Smooth muscle cell (in vitro differentiated cells): ENCODE data around the gene DHRS3. TPM values are rescaled to one million over a fixed set of nuclear protein-coding genes. Genes with fewer than 3 reads are reported as not detected.

Source experiments
- DNase-seq: peaks from one replicate; lab custom pipeline; 2025; ENCODE audit not compliant: unreplicated experiment; lab: John Stamatoyannopoulos, UW
- H2AFZ ChIP-seq: fragments of 200-600 bp; sonication (generic); 2 replicates; pipeline ENCODE4 v1.6.0; 2016; ENCODE audit warnings: antibody characterized with exemption, low read depth, mild to moderate bottlenecking
- H3F3A ChIP-seq: fragments of 200-600 bp; sonication (generic); 2 replicates; pipeline ENCODE4 v1.6.0; 2017; ENCODE audit warnings: antibody characterized with exemption, low read depth
- H3K27ac ChIP-seq: fragments of 200-600 bp; sonication (generic); 2 replicates; pipeline ENCODE4 v1.5.1; 2016; ENCODE audit warnings: low read depth, mild to moderate bottlenecking
- H3K27me3 ChIP-seq: fragments of 200-600 bp; sonication (generic); 2 replicates; pipeline ENCODE4 v1.6.1; 2016; ENCODE audit warnings: low read depth, mild to moderate bottlenecking
- H3K36me3 ChIP-seq: fragments of 200-600 bp; sonication (generic); 2 replicates; pipeline ENCODE4 v1.5.1; 2016; ENCODE audit warnings: low read depth
- H3K4me1 ChIP-seq: fragments of 200-600 bp; sonication (generic); 2 replicates; pipeline ENCODE4 v1.5.1; 2016; ENCODE audit warnings: low read depth
- H3K4me2 ChIP-seq: fragments of 200-600 bp; sonication (generic); 2 replicates; pipeline ENCODE4 v1.6.0; 2016; ENCODE audit warnings: mild to moderate bottlenecking
- H3K4me3 ChIP-seq: fragments of 200-600 bp; sonication (generic); 2 replicates; pipeline ENCODE4 v1.5.1; 2016; ENCODE audit warnings: mild to moderate bottlenecking
- H3K79me2 ChIP-seq: fragments of 200-600 bp; sonication (generic); 2 replicates; pipeline ENCODE4 v1.6.0; 2016; ENCODE audit warnings: low read depth, mild to moderate bottlenecking
- H3K9ac ChIP-seq: fragments of 200-600 bp; sonication (generic); 2 replicates; pipeline ENCODE4 v1.6.0; 2016; ENCODE audit warnings: low read depth
- H3K9me3 ChIP-seq: fragments of 200-600 bp; sonication (generic); replicated peaks from 2 replicates; pipeline ENCODE4 v1.5.1; 2016; ENCODE audit warnings: low read depth
- H4K20me1 ChIP-seq: fragments of 200-600 bp; sonication (generic); 2 replicates; pipeline ENCODE4 v1.6.0; 2016; ENCODE audit warnings: low read depth
- CTCF ChIP-seq: fragments of 200-600 bp; sonication (generic); IDR thresholded peaks from 2 replicates; pipeline ENCODE4 v1.5.1; 2017; ENCODE audit warnings: borderline replicate concordance, mild to moderate bottlenecking, antibody characterized with exemption; ENCODE audit not compliant: insufficient read depth, poor library complexity, severe bottlenecking
- WGBS: methylation state at CpG from one replicate; pipeline ENCODE4 v1.1.7; 2016; ENCODE audit warnings: low lambda C conversion rate; 5-methylcytosine and 5-hydroxymethylcytosine counted together
- polyA plus RNA-seq: library from polyadenylated mRNA; unstranded; fragments of >200 nt; fragmentation: Nextera tagmentation; extraction: Ambion mirVana; gene quantifications from 2 replicates; pipeline ENCODE4 v1.2.1, GENCODE V29; 2016
- total RNA-seq: library from RNA; depleted of rRNA; stranded (reverse); fragments of >200 nt; gene quantifications from 2 replicates; pipeline ENCODE4 v1.2.3, GENCODE V29; 2014

Gene DHRS3
- total and polyA plus RNA-seq, 2 experiments from 2014 or later: 0.89 to 2.7 TPM

- H3K4me1 ChIP-seq: no peaks in the 10 kb centered on the region
These were observed 89.8 kb downstream of the DHRS3 start for GRCh38 chr1:12528021-12528852.

GRCh38 chr1:12527564-12527963, 90.4 kb downstream of the DHRS3 start:
- no peak for TF ChIP-seq CTCF
- DNase-seq: no peak
- 95% methylated on average over 16 of the region's 16 CpGs for WGBS
- no peak overlapping the region for H3K4me3 ChIP-seq
- H3K4me2 ChIP-seq: no peak overlapping the region
- no peaks in the 10 kb centered on the region for H3K79me2 ChIP-seq
- no peak overlapping the region for H3K9ac ChIP-seq
- H3K27me3 ChIP-seq: no peaks in the 10 kb centered on the region
- no peaks in the 10 kb centered on the region for H3K36me3 ChIP-seq
- no peak overlapping the region for H3K27ac ChIP-seq
- H3K4me1 ChIP-seq: no peaks in the 10 kb centered on the region
- H3F3A ChIP-seq: no peaks in the 10 kb centered on the region
- H2AFZ ChIP-seq: no peak overlapping the region
- H3K9me3 ChIP-seq: no peaks in the 10 kb centered on the region
- H4K20me1 ChIP-seq: no peaks in the 10 kb centered on the region

More at GRCh38 chr1:12528021-12528852, 89.8 kb downstream of the DHRS3 start:
- no peaks in the 10 kb centered on the region for H3K36me3 ChIP-seq
- H4K20me1 ChIP-seq: no peaks in the 10 kb centered on the region
- no peak overlapping the region for H3K4me3 ChIP-seq
- no peak overlapping the region for H3K9ac ChIP-seq
- no peaks in the 10 kb centered on the region for H3F3A ChIP-seq
- TF ChIP-seq CTCF: no peak
- H3K9me3 ChIP-seq: no peaks in the 10 kb centered on the region
- no peaks in the 10 kb centered on the region for H3K27me3 ChIP-seq
- no peak overlapping the region for H3K4me2 ChIP-seq
- H3K27ac ChIP-seq: no peak overlapping the region
- H2AFZ ChIP-seq: no peak overlapping the region
- DNase-seq: no peak
- no peaks in the 10 kb centered on the region for H3K79me2 ChIP-seq
- WGBS: 90% methylated on average over 24 of the region's 24 CpGs

- H3K79me2 ChIP-seq: no peaks in the 10 kb centered on the region
- no peak overlapping the region for H3K9ac ChIP-seq
- H3F3A ChIP-seq: no peaks in the 10 kb centered on the region
- TF ChIP-seq CTCF: no peak
- H3K4me1 ChIP-seq: no peaks in the 10 kb centered on the region
- no peak overlapping the region for H2AFZ ChIP-seq
- no peaks in the 10 kb centered on the region for H3K36me3 ChIP-seq
- no peaks in the 10 kb centered on the region for H3K27me3 ChIP-seq
- H3K4me3 ChIP-seq: no peak overlapping the region
- H3K4me2 ChIP-seq: no peak overlapping the region
- no peaks in the 10 kb centered on the region for H3K9me3 ChIP-seq
- no peak for DNase-seq
- no peak overlapping the region for H3K27ac ChIP-seq
- H4K20me1 ChIP-seq: no peaks in the 10 kb centered on the region
- WGBS: 97% methylated on average over 11 of the region's 13 CpGs
These were observed 92.5 kb downstream of the DHRS3 start for GRCh38 chr1:12525311-12526181.
